ENCODE results near the gene RETSAT. TPM values are rescaled to one million over a fixed set of nuclear protein-coding genes. Genes with fewer than 3 reads are reported as not detected.

RETSAT gene
- total RNA-seq, 1 experiment from 2014 or later, result 32.3 TPM

DNA sequence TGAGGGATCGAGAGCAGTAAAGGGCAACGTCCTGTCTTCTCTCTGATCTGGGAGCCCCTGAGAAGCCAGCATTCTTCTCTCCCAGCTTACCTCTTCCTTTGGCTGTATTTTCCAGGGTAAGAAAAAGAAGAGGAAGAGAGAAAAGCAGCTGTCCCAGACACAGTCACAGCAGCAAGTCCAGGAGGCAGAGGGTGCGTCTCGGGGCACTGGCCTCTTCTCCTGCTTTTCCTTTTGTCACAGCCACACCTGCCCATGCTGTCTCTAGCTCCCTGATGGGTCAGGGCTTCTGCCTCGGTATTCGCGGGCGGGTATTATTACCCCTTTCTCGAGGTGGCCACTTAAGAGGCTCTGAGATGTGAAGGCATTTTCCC, 46.8 kb downstream of the RETSAT start:
- H3K9me3 Mint-ChIP-seq (ENCODE audit: unreplicated experiment), result no peaks in the 10 kb centered on the region
- peaks cover 12% of the 10 kb centered on the region for H3K4me1 ChIP-seq
- intact Hi-C loops (cut with micrococcal nuclease; ENCODE audit: unreplicated experiment), result no loop called here
- BruUV-seq (replicated peaks), result no TSS peak
- ChIA-PET POLR2A (no interaction called here), CTCF (interaction anchor here (1.3 kb wide), 1 partner anchor 244 kb away, joined by 6 read pairs; no protein-coding TSS in a partner anchor)
- peaks cover 23% of the 10 kb centered on the region for H3K36me3 Mint-ChIP-seq (ENCODE audit: insufficient read depth, unreplicated experiment)
- no peaks in the 10 kb centered on the region for H3K27me3 ChIP-seq (replicated peaks; ENCODE audit: control insufficient read depth, insufficient read depth, low read length)
- H3K36me3 ChIP-seq (ENCODE audit: control insufficient read depth, insufficient read depth, low read length), result no peaks in the 10 kb centered on the region; the same call in 1 of the 2 replicates
- DNase-seq, result no peak
- no peak overlapping the region for H3K4me3 Mint-ChIP-seq (ENCODE audit: unreplicated experiment)
- no peaks in the 10 kb centered on the region for H3K27me3 Mint-ChIP-seq (ENCODE audit: insufficient read depth, unreplicated experiment)
- H3K4me3 ChIP-seq (ENCODE audit: low read depth, low read length), result no peak overlapping the region
- H3K4me1 Mint-ChIP-seq (ENCODE audit: low read depth, unreplicated experiment), result peaks cover 13% of the 10 kb centered on the region
- peak overlapping the region; percentile 63 for H3K27ac Mint-ChIP-seq (ENCODE audit: unreplicated experiment)
- H3K9me3 ChIP-seq, result no peaks in the 10 kb centered on the region
- no peak for TF ChIP-seq CTCF (IDR thresholded peaks at IDR 0.05; ENCODE audit: insufficient read depth in 1 of 2, low read depth in 1 of 2, low read length in 1 of 2, severe bottlenecking in 1 of 2, unreplicated experiment in 1 of 2)

GRCh38 chr2:85303780-85304531, 50.4 kb downstream of the RETSAT start:
- ChIA-PET CTCF (no interaction called here), POLR2A (no interaction called here)
- Histone ChIP-seq H3K4me3 (ENCODE audit: low read depth, low read length) (no peak overlapping the region), H3K27me3 (replicated peaks; ENCODE audit: control insufficient read depth, insufficient read depth, low read length) (no peaks in the 10 kb centered on the region), H3K4me1 (peaks cover 12% of the 10 kb centered on the region), H3K9me3 (no peaks in the 10 kb centered on the region), H3K36me3 (ENCODE audit: control insufficient read depth, insufficient read depth, low read length) (no peaks in the 10 kb centered on the region; the same call in 1 of the 2 replicates)
- Mint-ChIP-seq H3K4me3 (ENCODE audit: unreplicated experiment) (no peak overlapping the region), H3K9me3 (ENCODE audit: unreplicated experiment) (no peaks in the 10 kb centered on the region), H3K4me1 (ENCODE audit: low read depth, unreplicated experiment) (peaks cover 12% of the 10 kb centered on the region), H3K36me3 (ENCODE audit: insufficient read depth, unreplicated experiment) (peaks cover 13% of the 10 kb centered on the region), H3K27me3 (ENCODE audit: insufficient read depth, unreplicated experiment) (no peaks in the 10 kb centered on the region), H3K27ac (ENCODE audit: unreplicated experiment) (no peak overlapping the region)
- BruUV-seq (replicated peaks), result no TSS peak
- TF ChIP-seq CTCF (IDR thresholded peaks at IDR 0.05; ENCODE audit: insufficient read depth in 1 of 2, low read depth in 1 of 2, low read length in 1 of 2, severe bottlenecking in 1 of 2, unreplicated experiment in 1 of 2), result no peak
- peak in 1 of 2 experiments; percentile 31 for DNase-seq
- intact Hi-C loops (cut with micrococcal nuclease; ENCODE audit: unreplicated experiment), result no loop called here

DNA sequence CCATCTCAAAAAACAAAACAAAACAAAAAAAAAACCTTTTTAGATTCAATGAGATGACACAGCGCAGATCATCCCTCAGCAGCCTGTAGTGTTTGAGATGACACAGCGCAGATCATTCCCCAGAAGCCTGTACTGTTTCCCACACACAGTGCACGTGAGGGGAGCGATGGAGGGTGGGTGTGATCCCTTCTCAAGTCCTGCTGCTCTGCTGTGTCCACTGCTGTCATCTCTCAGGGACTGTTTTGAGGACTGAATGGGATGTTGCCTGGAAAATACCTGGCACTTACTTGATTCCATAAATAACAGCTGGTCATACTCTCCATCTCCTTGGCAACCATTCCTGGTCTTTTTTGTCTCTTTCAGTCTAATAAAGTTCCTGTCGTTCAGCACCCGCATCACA, 52.2 kb downstream of the RETSAT start:
- H3K36me3 Mint-ChIP-seq (ENCODE audit: insufficient read depth, unreplicated experiment), result peaks cover 5% of the 10 kb centered on the region
- H3K27me3 Mint-ChIP-seq (ENCODE audit: insufficient read depth, unreplicated experiment), result no peaks in the 10 kb centered on the region
- intact Hi-C loops (cut with micrococcal nuclease; ENCODE audit: unreplicated experiment), result no loop called here
- H3K9me3 Mint-ChIP-seq (ENCODE audit: unreplicated experiment), result no peaks in the 10 kb centered on the region
- no peak overlapping the region for H3K4me3 ChIP-seq (ENCODE audit: low read depth, low read length)
- DNase-seq, result no peak
- no peak overlapping the region for H3K27ac Mint-ChIP-seq (ENCODE audit: unreplicated experiment)
- H3K4me1 ChIP-seq, result peaks cover 6% of the 10 kb centered on the region
- ChIA-PET POLR2A (no interaction called here), CTCF (no interaction called here)
- H3K4me1 Mint-ChIP-seq (ENCODE audit: low read depth, unreplicated experiment), result peaks cover 9% of the 10 kb centered on the region
- H3K4me3 Mint-ChIP-seq (ENCODE audit: unreplicated experiment), result no peak overlapping the region
- TF ChIP-seq CTCF (IDR thresholded peaks at IDR 0.05; ENCODE audit: insufficient read depth in 1 of 2, low read depth in 1 of 2, low read length in 1 of 2, severe bottlenecking in 1 of 2, unreplicated experiment in 1 of 2), result no peak
- BruUV-seq (replicated peaks), result no TSS peak
- H3K9me3 ChIP-seq, result no peaks in the 10 kb centered on the region
- no peaks in the 10 kb centered on the region; the same call in 1 of the 2 replicates for H3K36me3 ChIP-seq (ENCODE audit: control insufficient read depth, insufficient read depth, low read length)
- no peaks in the 10 kb centered on the region for H3K27me3 ChIP-seq (replicated peaks; ENCODE audit: control insufficient read depth, insufficient read depth, low read length)

Other genes with a start within 250 kb of the RETSAT start
- gene TCF7L1, start 221.1 kb downstream of the RETSAT start, total RNA-seq (2022), result 27.7 and 29.0 TPM in 2 replicates
- gene TGOLN2, start 26.5 kb downstream of the RETSAT start, total RNA-seq (2022), result 109 and 119 TPM in 2 replicates
- gene ELMOD3, start 241 bp upstream of the RETSAT start, total RNA-seq (2022), result 10.3 and 11.3 TPM in 2 replicates
- 6.2 and 10.0 TPM in 2 replicates for gene CAPG, start 55.8 kb upstream of the RETSAT start, total RNA-seq (2022)
- 0.51 and 0.88 TPM in 2 replicates for gene SH2D6, start 64.2 kb upstream of the RETSAT start, total RNA-seq (2022)
- 217 and 250 TPM in 2 replicates for gene MAT2A, start 184.6 kb upstream of the RETSAT start, total RNA-seq (2022)
- 85.1 and 96.8 TPM in 2 replicates for gene GGCX, start 207.0 kb upstream of the RETSAT start, total RNA-seq (2022)
- 82.9 and 85.5 TPM in 2 replicates for gene VAMP8, start 223.1 kb upstream of the RETSAT start, total RNA-seq (2022)
- gene VAMP5, start 229.9 kb upstream of the RETSAT start, total RNA-seq (2022), result 11.0 and 15.1 TPM in 2 replicates
- gene RNF181, start 241.2 kb upstream of the RETSAT start, total RNA-seq (2022), result 113 and 123 TPM in 2 replicates
- 24.0 and 25.3 TPM in 2 replicates for gene TMEM150A, start 248.2 kb upstream of the RETSAT start, total RNA-seq (2022)